HepG2 (cell line): Measurements from ENCODE around the gene FOSL2. TPM values are rescaled to one million over a fixed set of nuclear protein-coding genes. Genes with fewer than 3 reads are reported as not detected.

ENCODE experiments used
- ATAC-seq: fragments of 200-7000 bp; cut with Tn5 transposase; 3 replicates; pipeline ENCODE4 v1.9.1; 2020; ENCODE audit warnings: mild to moderate bottlenecking, moderate library complexity
- BruUV-seq: library from RNA; stranded (reverse); fragments of 400-500 nt; replicated peaks from 2 replicates; lab custom pipeline; 2021; lab: Mats Ljungman, UMichigan
- CTCF ChIA-PET: fragments of 300-600 bp; formaldehyde crosslinking; extraction: SDS; loops from one replicate; lab custom pipeline; 2021; ENCODE audit warnings: low total read pairs, inconsistent platforms, low intra/inter-chr PET ratio; lab: Yijun Ruan, JAX
- POLR2A ChIA-PET: fragments of 350-600 bp; sonication (Branson Sonifier 250); formaldehyde crosslinking; loops from one replicate; lab custom pipeline; 2020; ENCODE audit warnings: antibody characterized with exemption, inconsistent platforms; lab: Yijun Ruan, JAX
- DNase-seq: peaks from one replicate; pipeline ENCODE4 v3.0.0-alpha.2; 2015; ENCODE audit warnings: low spot score
- FAIRE-seq: peaks from 3 replicates; lab custom pipeline; 2011; peaks lifted over from hg19 to GRCh38; lab: Jason Lieb, UNC
- H2AFZ ChIP-seq: one replicate; pipeline ENCODE4 v1.6.1; 2011; ENCODE audit warnings: low read length, inconsistent platforms
- H3K27ac ChIP-seq: fragments of 300-600 bp; 3 replicates; pipeline ENCODE4 v1.8.0; 2011; ENCODE audit warnings: mixed run types, mild to moderate bottlenecking, mixed read lengths, low read length, inconsistent platforms; ENCODE audit not compliant: insufficient read depth; ENCODE audit errors: extremely low read length
- H3K27me3 ChIP-seq, 2 experiments: fragments of 200-600 bp in 1 of 2; 2 replicates in 1 of 2; 3 replicates in 1 of 2; pipeline versions ENCODE4 v1.6.0 to v1.8.0; 2011; ENCODE audit warnings: low read length in 2 of 2, mild to moderate bottlenecking in 2 of 2, moderate library complexity in 2 of 2, inconsistent platforms in 1 of 2; ENCODE audit not compliant: insufficient read depth in 2 of 2, control insufficient read depth in 1 of 2
- H3K36me3 ChIP-seq, 2 experiments: fragments of 200-600 bp in 1 of 2; replicated peaks in 1 of 2; 2 replicates in 1 of 2; 3 replicates in 1 of 2; pipeline versions ENCODE4 v1.5.1 to v1.8.0; 2011; ENCODE audit warnings: low read length in 2 of 2, inconsistent platforms in 1 of 2; ENCODE audit not compliant: insufficient read depth in 2 of 2, control insufficient read depth in 1 of 2
- H3K4me1 ChIP-seq: 2 replicates; pipeline ENCODE4 v1.5.1; 2012; ENCODE audit warnings: low read length, inconsistent platforms; ENCODE audit not compliant: insufficient read depth
- H3K4me2 ChIP-seq: 2 replicates; pipeline ENCODE4 v1.6.0; 2011; ENCODE audit warnings: low read depth, low read length, inconsistent platforms
- H3K4me3 ChIP-seq, 3 experiments: fragments of 200-600 bp in 1 of 3; sonication (generic), shearing (Covaris generic) in 1 of 3; replicated peaks in 1 of 3; 2 replicates each; pipeline ENCODE4 v1.5.1; 2011 to 2016; ENCODE audit warnings: low read length in 3 of 3, inconsistent platforms in 2 of 3, low read depth in 2 of 3, mild to moderate bottlenecking in 2 of 3, control low read depth in 1 of 3, mixed read lengths in 1 of 3; ENCODE audit not compliant: insufficient read depth in 1 of 3
- H3K79me2 ChIP-seq: one replicate; pipeline ENCODE4 v1.6.1; 2011; ENCODE audit warnings: low read length, inconsistent platforms; ENCODE audit not compliant: insufficient read depth
- H3K9ac ChIP-seq: 2 replicates; pipeline ENCODE4 v1.6.0; 2011; ENCODE audit warnings: mild to moderate bottlenecking, low read depth, low read length, inconsistent platforms; ENCODE audit not compliant: insufficient read depth
- H3K9me3 ChIP-seq: 2 replicates; pipeline ENCODE4 v1.5.1; 2012; ENCODE audit warnings: mild to moderate bottlenecking, low read length
- H4K20me1 ChIP-seq: 2 replicates; pipeline ENCODE4 v1.6.0; 2011; ENCODE audit warnings: inconsistent platforms, mild to moderate bottlenecking, low read length, moderate library complexity; ENCODE audit not compliant: insufficient read depth
- HMGXB4 ChIP-seq, 2 experiments: sonication (generic) in 1 of 2; formaldehyde crosslinking in 1 of 2; IDR thresholded peaks; 2 replicates each; pipeline versions ENCODE4 v1.4.0 to v1.6.1; 2018 to 2020; ENCODE audit warnings: missing genetic modification reagents in 2 of 2, borderline replicate concordance in 1 of 2, low read depth in 1 of 2, mild to moderate bottlenecking in 1 of 2, missing biosample characterization in 1 of 2
- MTA3 ChIP-seq: sonication (generic); formaldehyde crosslinking; IDR thresholded peaks from 2 replicates; pipeline ENCODE4 v1.4.0; 2020; ENCODE audit warnings: missing genetic modification reagents
- THAP9 ChIP-seq: sonication (generic); formaldehyde crosslinking; IDR thresholded peaks from 2 replicates; pipeline ENCODE4; 2020; ENCODE audit warnings: missing genetic modification reagents, mild to moderate bottlenecking, borderline replicate concordance
- ZKSCAN1 ChIP-seq: fragments of 150-350 bp; IDR thresholded peaks from 2 replicates; pipeline ENCODE4 v1.6.1; 2014; ENCODE audit warnings: low read length
- ZNF776 ChIP-seq: sonication (generic); formaldehyde crosslinking; IDR thresholded peaks from 2 replicates; pipeline ENCODE4 v1.4.0; 2020; ENCODE audit warnings: mild to moderate bottlenecking, missing genetic modification reagents
- WGBS: methylation state at CpG from one replicate; pipeline ENCODE4 v1.1.6; 2017; ENCODE audit warnings: low lambda C conversion rate; 5-methylcytosine and 5-hydroxymethylcytosine counted together
- in situ Hi-C: cut with HindIII; loops from 2 replicates; pipeline ENCODE4 v1.10.0; 2017; ENCODE audit warnings: low pct_unique_long_range_greater_than_20kb; ENCODE audit not compliant: extremely low pct_ligation_motif_present
- intact Hi-C: fragments of 100-400 bp; cut with micrococcal nuclease; formaldehyde crosslinking; loops from one replicate; pipeline ENCODE4 v1.10.0; 2022; ENCODE audit not compliant: unreplicated experiment
- polyA plus RNA-seq, 8 experiments: library from polyadenylated mRNA; depleted of rRNA in 3 of 8; stranded (reverse) in 7 of 8; unstranded in 1 of 8; fragments of >200 nt; fragmentation: Illumina TruSeq in 4 of 8; extraction: Trizol in 4 of 8; gene quantifications; 2 replicates each; pipeline versions ENCODE4 v1.2.1 to v1.2.3, GENCODE V29; 2011 to 2016; ENCODE audit warnings: low read depth in 4 of 8, missing spikeins in 1 of 8, mixed read lengths in 1 of 8; ENCODE audit not compliant: insufficient read depth in 1 of 8
- total RNA-seq, 5 experiments: library from RNA; depleted of rRNA; stranded (reverse); fragments of >200 nt; fragmentation: Illumina TruSeq; extraction: Trizol; gene quantifications; 2 replicates each; pipeline ENCODE4 v1.2.3, GENCODE V29; 2016; ENCODE audit warnings: low read depth in 1 of 5

FOSL2 gene
- total and polyA plus RNA-seq, 2 of the 13 experiments (the other 11 are each of a cell fraction or from before 2014, with no cell fraction given): 3.4 to 18.1 TPM

DNA sequence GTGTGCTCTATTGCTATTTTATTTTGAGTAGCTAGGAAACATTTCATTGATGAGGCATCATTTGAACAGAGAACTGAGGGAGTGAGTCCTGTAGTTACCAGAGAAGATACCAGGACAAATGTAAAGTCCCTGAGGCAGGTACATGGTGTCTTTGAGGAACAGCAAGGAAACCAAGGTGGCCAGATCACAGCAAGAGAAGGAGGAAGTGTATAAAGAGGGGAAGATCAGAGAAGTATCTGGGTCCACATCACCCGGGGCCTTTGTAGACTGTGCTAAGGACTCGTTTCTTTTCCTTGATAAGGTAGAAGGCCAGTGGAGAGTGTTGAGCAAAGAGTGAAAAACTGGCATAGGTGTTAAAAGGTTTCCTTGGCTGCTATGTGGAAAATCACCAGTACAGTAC, 68.4 kb downstream of the FOSL2 start:
- H2AFZ ChIP-seq: no peak overlapping the region
- TF ChIP-seq HMGXB4 (CRISPR knock-in tag; IDR thresholded peaks at IDR 0.05; ENCODE audit: borderline replicate concordance in 1 of 2, low read depth in 1 of 2) (no peak), ZKSCAN1 (no peak), THAP9 (CRISPR knock-in tag) (no peak), ZNF776 (no peak), MTA3 (CRISPR knock-in tag) (no peak)
- H3K36me3 ChIP-seq: no peaks in the 10 kb centered on the region
- H3K27me3 ChIP-seq: peaks cover 0 to 7% of the 10 kb centered on the region in 2 experiments; a peak in 1 of 5 replicates
- no peak overlapping the region for H3K9ac ChIP-seq
- H3K4me1 ChIP-seq: 0 out of 2 replicates have a peak, but pooled peaks cover 5% of the 10 kb centered on the region
- intact Hi-C loops: no loop called here
- no peaks in the 10 kb centered on the region for H3K9me3 ChIP-seq
- ChIA-PET POLR2A (no interaction called here), CTCF (no interaction called here)
- H3K4me3 ChIP-seq: no peak overlapping the region
- no peaks in the 10 kb centered on the region for H4K20me1 ChIP-seq
- no peak for ATAC-seq
- no peak overlapping the region for H3K4me2 ChIP-seq
- in situ Hi-C loops: no loop called here
- FAIRE-seq: no peak
- H3K27ac ChIP-seq: no peak overlapping the region
- H3K79me2 ChIP-seq: no peaks in the 10 kb centered on the region
- DNase-seq: no peak
- BruUV-seq: no TSS peak
- WGBS: 0% methylated on average over 2 of the region's 2 CpGs
